GM12878 (cell line): ENCODE data around the gene ERN2. TPM values are rescaled to one million over a fixed set of nuclear protein-coding genes. Genes with fewer than 3 reads are reported as not detected.

Experiments used
- CHD2 ChIP-seq: IDR thresholded peaks from 2 replicates; pipeline ENCODE4 v1.6.1; 2011; ENCODE audit warnings: low read depth, low read length, improper control_type of control experiment, borderline replicate concordance
- GATAD2B ChIP-seq: fragments of 450-650 bp; conservative IDR thresholded peaks from 2 replicates; pipeline ENCODE4 v1.6.1; 2017; ENCODE audit warnings: low read depth, mild to moderate bottlenecking, moderate library complexity
- JUND ChIP-seq: IDR thresholded peaks from 2 replicates; pipeline ENCODE4 v1.6.1; 2012; ENCODE audit warnings: low read depth, mild to moderate bottlenecking, low read length, improper control_type of control experiment, moderate library complexity
- KAT2A ChIP-seq: conservative IDR thresholded peaks from 2 replicates; pipeline ENCODE4 v1.6.1; 2011; ENCODE audit warnings: low read depth, low read length; ENCODE audit not compliant: control insufficient read depth
- KDM1A ChIP-seq: fragments of 200-600 bp; sonication (generic); IDR thresholded peaks from 2 replicates; pipeline ENCODE4 v1.6.1; 2016; ENCODE audit warnings: borderline replicate concordance
- KLF5 ChIP-seq: fragments of 450-650 bp; IDR thresholded peaks from 2 replicates; pipeline ENCODE4 v1.6.1; 2014; ENCODE audit warnings: mild to moderate bottlenecking; ENCODE audit not compliant: partially characterized antibody
- MXI1 ChIP-seq: fragments of 150-350 bp; IDR thresholded peaks from 2 replicates; pipeline ENCODE4 v1.6.1; 2011; ENCODE audit warnings: low read depth, mild to moderate bottlenecking, inconsistent platforms, low read length, improper control_type of control experiment
- NR2C1 ChIP-seq: fragments of 450-650 bp; IDR thresholded peaks from 2 replicates; pipeline ENCODE4 v1.6.1; 2017; ENCODE audit warnings: antibody characterized with exemption, mild to moderate bottlenecking, moderate library complexity
- NR2F1 ChIP-seq: fragments of 450-650 bp; conservative IDR thresholded peaks from 2 replicates; pipeline ENCODE4 v1.6.1; 2017; ENCODE audit warnings: mild to moderate bottlenecking
- RCOR1 ChIP-seq: conservative IDR thresholded peaks from 2 replicates; pipeline ENCODE4 v1.6.1; 2012; ENCODE audit warnings: low read depth, low read length, improper control_type of control experiment
- SIN3A ChIP-seq: IDR thresholded peaks from 2 replicates; pipeline ENCODE4 v1.6.1; 2012; ENCODE audit warnings: low read depth, low read length, improper control_type of control experiment
- SMAD1 ChIP-seq: fragments of 450-650 bp; IDR thresholded peaks from 2 replicates; pipeline ENCODE4 v1.6.1; 2018; ENCODE audit warnings: mild to moderate bottlenecking, low read depth; ENCODE audit not compliant: partially characterized antibody
- SP1 ChIP-seq: IDR thresholded peaks from one replicate; pipeline ENCODE4 v1.6.1; 2011; ENCODE audit warnings: low read depth, low read length
- STAT3 ChIP-seq: IDR thresholded peaks from 2 replicates; pipeline ENCODE4 v1.6.1; 2011; ENCODE audit warnings: low read depth, low read length, improper control_type of control experiment
- YBX1 ChIP-seq: fragments of 450-650 bp; IDR thresholded peaks from 2 replicates; pipeline ENCODE4 v1.6.1; 2016; ENCODE audit warnings: antibody characterized with exemption
- ZBTB4 ChIP-seq: fragments of 450-650 bp; formaldehyde crosslinking; IDR thresholded peaks from 2 replicates; pipeline ENCODE4 v1.4.0; 2022; ENCODE audit warnings: mild to moderate bottlenecking, moderate library complexity
- ZNF217 ChIP-seq: fragments of 450-650 bp; IDR thresholded peaks from 2 replicates; pipeline ENCODE4 v1.6.1; 2017; ENCODE audit warnings: antibody characterized with exemption, mild to moderate bottlenecking
- ZZZ3 ChIP-seq: IDR thresholded peaks from 2 replicates; pipeline ENCODE4 v1.6.1; 2011; ENCODE audit warnings: low read depth; ENCODE audit not compliant: control insufficient read depth, insufficient read length
- polyA plus RNA-seq, 11 experiments: library from polyadenylated mRNA; depleted of rRNA in 4 of 11; unstranded in 6 of 11; stranded (reverse) in 5 of 11; fragments of >200 nt; fragmentation: Nextera tagmentation in 4 of 11; fragmentation: Illumina TruSeq in 1 of 11; extraction: Ambion mirVana in 4 of 11; extraction: Trizol in 1 of 11; gene quantifications; 1 replicate in 1 of 11; 2 replicates in 10 of 11; pipeline versions ENCODE4 v1.2.1 to v1.2.3, GENCODE V29; 2011 to 2016; ENCODE audit warnings: inconsistent platforms in 2 of 11, missing spikeins in 2 of 11, low read depth in 1 of 11
- total RNA-seq, 4 experiments: library from RNA; depleted of rRNA in 3 of 4; stranded (reverse); fragments of >200 nt in 3 of 4; fragmentation: Illumina TruSeq in 1 of 4; extraction: Trizol in 1 of 4; gene quantifications; 2 replicates each; pipeline versions ENCODE4 v1.2.1 to v1.2.3, GENCODE V29; 2013 to 2021
- TF ChIP-seq, protein P1 (sequence below): fragments of 450-650 bp; IDR thresholded peaks from 2 replicates; pipeline ENCODE4 v1.6.1; 2014; ENCODE audit warnings: mild to moderate bottlenecking
- TF ChIP-seq, protein P2 (sequence below): fragments of 450-650 bp; IDR thresholded peaks from 2 replicates; pipeline ENCODE4 v1.6.1; 2018; ENCODE audit warnings: borderline replicate concordance, mild to moderate bottlenecking; ENCODE audit not compliant: partially characterized antibody
- TF ChIP-seq, protein P3 (sequence below): fragments of 150-350 bp; IDR thresholded peaks from 2 replicates; pipeline ENCODE4 v1.6.1; 2016; ENCODE audit warnings: low read depth, low read length

ERN2 gene
- total and polyA plus RNA-seq, 10 of the 15 experiments (the other 5 are each of a cell fraction or from before 2014, with no cell fraction given) = 0.06 to 0.95 (median 0.36) TPM; not detected in 5

DNA sequence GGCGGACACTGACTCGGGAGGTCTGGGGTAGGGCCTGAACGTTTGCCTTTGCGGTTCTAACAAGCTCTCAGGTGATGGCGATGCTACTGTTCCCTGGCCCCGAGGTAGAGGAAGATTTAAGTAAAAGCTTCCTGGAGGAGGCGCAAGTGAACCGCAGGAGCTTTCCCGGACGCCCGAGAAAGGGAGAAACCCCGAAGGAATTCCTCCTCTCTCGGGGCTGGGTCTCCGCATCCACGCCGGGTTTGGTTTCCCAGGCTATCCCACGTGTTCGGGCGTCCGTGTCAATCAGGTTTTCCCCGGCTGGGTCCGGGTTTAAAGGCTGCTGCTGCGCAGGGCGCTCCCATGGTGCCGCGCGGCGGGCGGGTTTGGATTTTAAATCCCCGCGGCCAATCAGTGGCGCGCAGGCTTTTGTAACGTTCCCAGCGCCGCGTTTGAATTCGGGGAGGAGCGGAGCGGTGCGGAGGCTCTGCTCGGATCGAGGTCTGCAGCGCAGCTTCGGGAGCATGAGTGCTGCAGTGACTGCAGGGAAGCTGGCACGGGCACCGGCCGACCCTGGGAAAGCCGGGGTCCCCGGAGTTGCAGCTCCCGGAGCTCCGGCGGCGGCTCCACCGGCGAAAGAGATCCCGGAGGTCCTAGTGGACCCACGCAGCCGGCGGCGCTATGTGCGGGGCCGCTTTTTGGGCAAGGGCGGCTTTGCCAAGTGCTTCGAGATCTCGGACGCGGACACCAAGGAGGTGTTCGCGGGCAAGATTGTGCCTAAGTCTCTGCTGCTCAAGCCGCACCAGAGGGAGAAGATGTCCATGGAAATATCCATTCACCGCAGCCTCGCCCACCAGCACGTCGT is 34.4 kb downstream of the ERN2 start, which contains the start of gene PLK1 (continued):
- TF ChIP-seq KDM1A (no peak), KLF5 (no peak), CHD2 (peak; percentile 64; the same call in 1 of the 2 replicates), NR2F1 (no peak), RCOR1 (no peak), ZNF217 (no peak), NR2C1 (no peak), JUND (no peak), KAT2A (no peak), SP1 (peak; percentile 77), SMAD1 (no peak), YBX1 (no peak), ZZZ3 (no peak), STAT3 (no peak), SIN3A (peak; percentile 99), GATAD2B (peak; percentile 92), MXI1 (peak; percentile 92), ZBTB4 (CRISPR knock-in tag) (no peak)
- TF ChIP-seq, protein P1, sequence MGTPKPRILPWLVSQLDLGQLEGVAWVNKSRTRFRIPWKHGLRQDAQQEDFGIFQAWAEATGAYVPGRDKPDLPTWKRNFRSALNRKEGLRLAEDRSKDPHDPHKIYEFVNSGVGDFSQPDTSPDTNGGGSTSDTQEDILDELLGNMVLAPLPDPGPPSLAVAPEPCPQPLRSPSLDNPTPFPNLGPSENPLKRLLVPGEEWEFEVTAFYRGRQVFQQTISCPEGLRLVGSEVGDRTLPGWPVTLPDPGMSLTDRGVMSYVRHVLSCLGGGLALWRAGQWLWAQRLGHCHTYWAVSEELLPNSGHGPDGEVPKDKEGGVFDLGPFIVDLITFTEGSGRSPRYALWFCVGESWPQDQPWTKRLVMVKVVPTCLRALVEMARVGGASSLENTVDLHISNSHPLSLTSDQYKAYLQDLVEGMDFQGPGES = no peak
- TF ChIP-seq, protein P2, sequence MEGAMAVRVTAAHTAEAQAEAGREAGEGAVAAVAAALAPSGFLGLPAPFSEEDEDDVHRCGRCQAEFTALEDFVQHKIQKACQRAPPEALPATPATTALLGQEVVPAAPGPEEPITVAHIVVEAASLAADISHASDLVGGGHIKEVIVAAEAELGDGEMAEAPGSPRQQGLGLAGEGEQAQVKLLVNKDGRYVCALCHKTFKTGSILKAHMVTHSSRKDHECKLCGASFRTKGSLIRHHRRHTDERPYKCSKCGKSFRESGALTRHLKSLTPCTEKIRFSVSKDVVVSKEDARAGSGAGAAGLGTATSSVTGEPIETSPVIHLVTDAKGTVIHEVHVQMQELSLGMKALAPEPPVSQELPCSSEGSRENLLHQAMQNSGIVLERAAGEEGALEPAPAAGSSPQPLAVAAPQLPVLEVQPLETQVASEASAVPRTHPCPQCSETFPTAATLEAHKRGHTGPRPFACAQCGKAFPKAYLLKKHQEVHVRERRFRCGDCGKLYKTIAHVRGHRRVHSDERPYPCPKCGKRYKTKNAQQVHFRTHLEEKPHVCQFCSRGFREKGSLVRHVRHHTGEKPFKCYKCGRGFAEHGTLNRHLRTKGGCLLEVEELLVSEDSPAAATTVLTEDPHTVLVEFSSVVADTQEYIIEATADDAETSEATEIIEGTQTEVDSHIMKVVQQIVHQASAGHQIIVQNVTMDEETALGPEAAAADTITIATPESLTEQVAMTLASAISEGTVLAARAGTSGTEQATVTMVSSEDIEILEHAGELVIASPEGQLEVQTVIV = no peak
- TF ChIP-seq, protein P3, sequence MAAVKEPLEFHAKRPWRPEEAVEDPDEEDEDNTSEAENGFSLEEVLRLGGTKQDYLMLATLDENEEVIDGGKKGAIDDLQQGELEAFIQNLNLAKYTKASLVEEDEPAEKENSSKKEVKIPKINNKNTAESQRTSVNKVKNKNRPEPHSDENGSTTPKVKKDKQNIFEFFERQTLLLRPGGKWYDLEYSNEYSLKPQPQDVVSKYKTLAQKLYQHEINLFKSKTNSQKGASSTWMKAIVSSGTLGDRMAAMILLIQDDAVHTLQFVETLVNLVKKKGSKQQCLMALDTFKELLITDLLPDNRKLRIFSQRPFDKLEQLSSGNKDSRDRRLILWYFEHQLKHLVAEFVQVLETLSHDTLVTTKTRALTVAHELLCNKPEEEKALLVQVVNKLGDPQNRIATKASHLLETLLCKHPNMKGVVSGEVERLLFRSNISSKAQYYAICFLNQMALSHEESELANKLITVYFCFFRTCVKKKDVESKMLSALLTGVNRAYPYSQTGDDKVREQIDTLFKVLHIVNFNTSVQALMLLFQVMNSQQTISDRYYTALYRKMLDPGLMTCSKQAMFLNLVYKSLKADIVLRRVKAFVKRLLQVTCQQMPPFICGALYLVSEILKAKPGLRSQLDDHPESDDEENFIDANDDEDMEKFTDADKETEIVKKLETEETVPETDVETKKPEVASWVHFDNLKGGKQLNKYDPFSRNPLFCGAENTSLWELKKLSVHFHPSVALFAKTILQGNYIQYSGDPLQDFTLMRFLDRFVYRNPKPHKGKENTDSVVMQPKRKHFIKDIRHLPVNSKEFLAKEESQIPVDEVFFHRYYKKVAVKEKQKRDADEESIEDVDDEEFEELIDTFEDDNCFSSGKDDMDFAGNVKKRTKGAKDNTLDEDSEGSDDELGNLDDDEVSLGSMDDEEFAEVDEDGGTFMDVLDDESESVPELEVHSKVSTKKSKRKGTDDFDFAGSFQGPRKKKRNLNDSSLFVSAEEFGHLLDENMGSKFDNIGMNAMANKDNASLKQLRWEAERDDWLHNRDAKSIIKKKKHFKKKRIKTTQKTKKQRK = no peak
